ENCODE data around the gene TXNL4B.
"Not testable (repeated sequence)": the region's sequence is repeated elsewhere in the genome, so short reads cannot be mapped to it uniquely, and the experiment has no call there.

Gene TXNL4B

DNA sequence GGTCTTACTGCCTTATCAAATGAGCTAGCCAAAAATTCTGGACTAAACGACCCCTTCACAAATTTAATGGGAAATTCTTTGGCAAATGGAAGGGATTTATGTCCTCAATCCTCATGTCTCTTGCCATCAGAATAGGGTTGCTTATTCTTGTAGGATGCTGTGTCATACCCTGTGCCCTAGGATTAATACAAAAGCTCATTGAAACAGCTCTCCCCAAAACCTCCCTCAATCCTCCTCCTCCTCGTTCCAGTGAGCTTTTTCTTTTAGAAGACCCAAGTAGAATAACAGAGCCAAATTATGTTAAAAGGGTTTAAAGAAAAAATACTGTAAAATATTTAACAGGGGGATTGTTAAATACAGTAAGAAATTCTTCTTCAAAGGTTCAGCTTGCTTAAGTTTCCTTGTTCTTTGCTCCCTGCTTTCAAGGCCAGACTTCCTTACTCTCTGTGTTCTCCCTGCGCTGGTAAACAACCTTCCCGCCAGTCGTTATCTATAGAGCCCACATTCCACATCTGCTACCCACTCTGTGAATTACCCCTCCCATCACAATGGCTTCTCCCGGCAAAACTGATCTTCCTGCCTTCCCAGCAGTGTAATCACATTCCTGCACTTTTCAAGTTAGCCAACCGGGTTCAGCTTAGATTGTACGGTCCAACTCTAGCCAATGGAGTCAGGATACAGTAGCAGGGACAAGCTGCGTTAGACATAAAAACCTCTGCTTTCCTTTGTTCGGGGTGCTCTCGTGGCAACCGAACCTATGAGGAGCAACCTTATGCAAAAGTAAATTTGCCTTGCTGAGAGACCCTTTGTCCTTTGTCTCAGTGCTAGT is 20.7 kb downstream of the TXNL4B start:
- H3K27ac ChIP-seq (ENCODE audit: low read depth, low read length), result no peak overlapping the region

DNA sequence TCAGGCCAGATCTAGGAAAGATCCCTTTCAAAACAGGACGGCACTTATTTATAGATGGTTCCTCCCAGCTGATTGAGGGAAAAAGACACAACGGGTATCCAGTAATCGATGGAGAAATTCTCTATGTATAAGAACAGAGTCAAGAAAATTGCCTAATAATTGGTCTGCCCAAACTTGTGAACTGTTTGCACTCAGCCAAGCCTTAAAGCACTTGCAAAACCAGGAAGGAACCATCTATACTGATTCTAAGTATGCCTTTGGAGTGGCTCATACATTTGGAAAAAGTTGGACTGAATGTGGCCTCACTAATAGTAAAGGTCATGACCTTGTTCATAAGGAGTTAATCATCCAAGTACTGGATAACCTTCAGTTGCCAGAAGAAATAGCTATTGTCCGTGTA is 24.5 kb downstream of the TXNL4B start:
- Histone ChIP-seq H3K9ac (ENCODE audit: low read depth, low read length) (no peak overlapping the region), H3K27ac (ENCODE audit: low read depth, low read length) (no peak overlapping the region), H3K4me3 (ENCODE audit: low read length) (no peak overlapping the region), H3K36me3 (ENCODE audit: insufficient read depth, low read length) (no peaks in the 10 kb centered on the region), H3K9me3 (ENCODE audit: insufficient read depth, low read depth, low read length) (no peaks in the 10 kb centered on the region; the same call in 1 of the 2 replicates), H3K4me1 (ENCODE audit: insufficient read depth, low read length) (no peaks in the 10 kb centered on the region), H3K27me3 (ENCODE audit: insufficient read depth, low read length) (no peaks in the 10 kb centered on the region)
- WGBS, result 94% methylated on average over 4 of the region's 4 CpGs

More for the DNA sequence above, 20.7 kb downstream of the TXNL4B start:
- H3K9ac ChIP-seq (ENCODE audit: low read depth, low read length), result no peak overlapping the region
- no peaks in the 10 kb centered on the region for H3K27me3 ChIP-seq (ENCODE audit: insufficient read depth, low read length)
- H3K9me3 ChIP-seq (ENCODE audit: insufficient read depth, low read depth, low read length), result no peaks in the 10 kb centered on the region
- no peaks in the 10 kb centered on the region for H3K36me3 ChIP-seq (ENCODE audit: insufficient read depth, low read length)
- H3K4me1 ChIP-seq (ENCODE audit: insufficient read depth, low read length), result no peaks in the 10 kb centered on the region
- no peak overlapping the region for H3K4me3 ChIP-seq (ENCODE audit: low read length)
- 82% methylated on average over 11 of the region's 12 CpGs for WGBS

DNA sequence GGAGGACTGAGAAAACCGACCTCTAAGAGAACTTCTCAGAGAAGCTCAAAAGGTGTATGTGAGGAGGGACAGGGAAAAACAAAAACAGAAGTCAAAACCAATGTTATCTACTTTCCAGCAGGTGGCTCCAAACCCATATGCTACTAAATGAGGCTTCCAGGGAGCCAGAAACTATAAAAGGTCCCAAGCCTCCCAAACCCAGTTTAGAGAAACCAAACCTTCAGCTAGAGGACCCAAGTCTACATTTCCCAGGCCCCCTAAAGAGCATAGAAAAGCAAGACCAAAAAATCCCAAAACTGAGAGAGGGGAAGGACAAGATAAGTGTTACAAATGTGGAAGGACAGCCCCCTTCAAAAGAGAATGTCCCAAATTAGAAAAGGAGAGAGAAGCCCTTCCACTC is 26.7 kb downstream of the TXNL4B start:
- Histone ChIP-seq H3K4me1 (ENCODE audit: insufficient read depth, low read length) (no peaks in the 10 kb centered on the region), H3K27ac (ENCODE audit: low read depth, low read length) (no peak overlapping the region), H3K27me3 (ENCODE audit: insufficient read depth, low read length) (no peaks in the 10 kb centered on the region), H3K4me3 (ENCODE audit: low read length) (no peak overlapping the region), H3K9ac (ENCODE audit: low read depth, low read length) (no peak overlapping the region), H3K9me3 (ENCODE audit: insufficient read depth, low read depth, low read length) (no peaks in the 10 kb centered on the region; the same call in 1 of the 2 replicates), H3K36me3 (ENCODE audit: insufficient read depth, low read length) (no peaks in the 10 kb centered on the region)
- WGBS, result 18% methylated on average over 1 of the region's 1 CpG

DNA sequence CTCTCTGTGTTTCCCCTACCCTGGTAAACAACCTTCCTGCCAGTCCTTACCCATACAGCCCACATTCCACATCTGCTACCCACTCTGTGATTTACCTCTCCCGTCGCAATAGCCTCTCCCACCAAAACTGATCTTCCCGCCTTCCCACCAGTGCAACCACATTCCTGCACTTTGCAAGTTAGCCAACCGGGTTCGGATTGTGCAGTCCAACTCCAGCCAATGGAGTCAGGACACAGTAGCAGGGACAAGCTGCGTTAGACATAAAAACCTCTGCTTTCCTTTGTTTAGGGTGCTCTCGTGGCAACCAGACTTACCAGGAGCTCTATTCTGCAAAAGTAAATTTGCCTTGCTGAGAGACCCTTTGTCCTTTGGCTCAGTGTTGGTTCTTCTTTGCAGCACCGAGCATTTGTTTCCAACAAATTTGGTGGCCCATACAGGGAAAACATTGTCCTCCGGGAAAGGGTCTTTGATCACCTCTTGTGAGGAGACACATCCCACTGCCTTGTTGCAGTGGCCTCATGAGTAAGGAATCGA is 29.0 kb downstream of the TXNL4B start:
- Histone ChIP-seq H3K36me3 (ENCODE audit: insufficient read depth, low read length) (no peaks in the 10 kb centered on the region), H3K4me1 (ENCODE audit: insufficient read depth, low read length) (no peaks in the 10 kb centered on the region), H3K9ac (ENCODE audit: low read depth, low read length) (no peak overlapping the region), H3K4me3 (ENCODE audit: low read length) (no peak overlapping the region), H3K9me3 (ENCODE audit: insufficient read depth, low read depth, low read length) (no peaks in the 10 kb centered on the region; the same call in 1 of the 2 replicates), H3K27ac (ENCODE audit: low read depth, low read length) (no peak overlapping the region), H3K27me3 (ENCODE audit: insufficient read depth, low read length) (no peaks in the 10 kb centered on the region)
- WGBS, result 95% methylated on average over 10 of the region's 10 CpGs

DNA sequence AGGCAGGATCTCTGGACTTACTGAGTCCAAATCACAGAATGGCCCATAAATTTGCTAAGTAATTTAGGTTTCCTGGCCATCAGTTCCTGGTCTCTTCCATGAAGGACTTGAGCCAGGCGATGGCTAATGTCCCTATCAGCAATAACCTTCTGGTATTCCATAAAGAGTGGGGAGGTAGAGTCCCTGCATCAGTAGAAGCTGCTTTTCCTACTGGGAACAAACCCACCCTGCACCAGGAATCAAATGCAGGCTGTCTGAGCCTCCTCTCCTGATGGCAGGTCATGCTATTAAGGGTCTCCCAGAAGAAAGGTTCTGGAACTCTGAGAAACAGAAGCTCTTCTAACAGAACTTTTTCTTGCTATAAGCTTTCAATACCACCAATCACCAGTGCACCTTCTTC is 31.9 kb downstream of the TXNL4B start:
- Histone ChIP-seq H3K27ac (ENCODE audit: low read depth, low read length) (no peak overlapping the region), H3K4me1 (ENCODE audit: insufficient read depth, low read length) (no peaks in the 10 kb centered on the region), H3K9me3 (ENCODE audit: insufficient read depth, low read depth, low read length) (no peaks in the 10 kb centered on the region; the same call in 1 of the 2 replicates), H3K36me3 (ENCODE audit: insufficient read depth, low read length) (no peaks in the 10 kb centered on the region), H3K27me3 (ENCODE audit: insufficient read depth, low read length) (no peaks in the 10 kb centered on the region), H3K9ac (ENCODE audit: low read depth, low read length) (no peak overlapping the region), H3K4me3 (ENCODE audit: low read length) (no peak overlapping the region)
- WGBS, result 82% methylated on average over 1 of the region's 1 CpG

DNA sequence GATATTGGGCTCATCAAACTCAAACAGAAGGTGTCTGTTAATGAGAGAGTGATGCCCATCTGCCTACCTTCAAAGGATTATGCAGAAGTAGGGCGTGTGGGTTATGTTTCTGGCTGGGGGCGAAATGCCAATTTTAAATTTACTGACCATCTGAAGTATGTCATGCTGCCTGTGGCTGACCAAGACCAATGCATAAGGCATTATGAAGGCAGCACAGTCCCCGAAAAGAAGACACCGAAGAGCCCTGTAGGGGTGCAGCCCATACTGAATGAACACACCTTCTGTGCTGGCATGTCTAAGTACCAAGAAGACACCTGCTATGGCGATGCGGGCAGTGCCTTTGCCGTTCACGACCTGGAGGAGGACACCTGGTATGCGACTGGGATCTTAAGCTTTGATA is 33.0 kb downstream of the TXNL4B start:
- Histone ChIP-seq H3K4me1 (ENCODE audit: insufficient read depth, low read length) (no peaks in the 10 kb centered on the region), H3K4me3 (ENCODE audit: low read length) (no peak overlapping the region), H3K27ac (ENCODE audit: low read depth, low read length) (no peak overlapping the region), H3K9me3 (ENCODE audit: insufficient read depth, low read depth, low read length) (no peaks in the 10 kb centered on the region; the same call in 1 of the 2 replicates), H3K9ac (ENCODE audit: low read depth, low read length) (no peak overlapping the region), H3K27me3 (ENCODE audit: insufficient read depth, low read length) (no peaks in the 10 kb centered on the region), H3K36me3 (ENCODE audit: insufficient read depth, low read length) (no peaks in the 10 kb centered on the region)
- 92% methylated on average over 9 of the region's 9 CpGs for WGBS

DNA sequence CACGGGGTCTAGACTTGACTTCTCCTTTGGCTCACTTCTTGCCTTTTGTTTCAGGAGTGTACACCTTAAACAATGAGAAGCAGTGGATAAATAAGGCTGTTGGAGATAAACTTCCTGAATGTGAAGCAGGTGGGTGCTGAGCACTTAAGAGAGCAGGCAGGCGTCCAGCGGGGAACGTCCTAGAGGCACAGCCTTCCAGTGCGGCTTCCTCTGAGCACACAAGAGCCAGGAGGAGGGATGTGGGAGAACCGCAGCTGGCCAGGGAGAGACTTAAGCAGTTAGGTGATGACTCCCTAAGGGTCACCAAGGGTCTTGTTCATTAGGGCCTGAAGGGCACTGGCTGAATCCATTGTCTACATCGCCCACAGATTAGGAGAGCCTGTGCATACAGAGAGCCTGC is 34.4 kb downstream of the TXNL4B start:
- WGBS, result 87% methylated on average over 6 of the region's 7 CpGs

DNA sequence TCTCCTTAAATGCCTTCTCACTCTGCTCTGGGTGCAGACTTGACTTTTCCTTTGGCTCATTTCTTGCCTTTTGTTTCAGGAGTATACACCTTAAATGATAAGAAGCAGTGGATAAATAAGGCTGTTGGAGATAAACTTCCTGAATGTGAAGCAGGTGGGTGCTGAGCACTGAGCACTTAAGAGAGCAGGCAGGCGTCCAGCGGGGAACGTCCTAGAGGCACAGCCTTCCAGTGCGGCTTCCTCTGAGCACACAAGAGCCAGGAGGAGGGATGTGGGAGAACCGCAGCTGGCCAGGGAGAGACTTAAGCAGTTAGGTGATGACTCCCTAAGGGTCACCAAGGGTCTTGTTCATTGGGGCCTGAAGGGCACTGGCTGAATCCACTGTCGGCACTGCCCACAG is 36.1 kb downstream of the TXNL4B start:
- H3K27ac ChIP-seq (ENCODE audit: low read depth, low read length); H3K9ac ChIP-seq (ENCODE audit: low read depth, low read length); H3K9me3 ChIP-seq (ENCODE audit: insufficient read depth, low read depth, low read length); H3K27me3 ChIP-seq (ENCODE audit: insufficient read depth, low read length); H3K4me1 ChIP-seq (ENCODE audit: insufficient read depth, low read length); H3K4me3 ChIP-seq (ENCODE audit: low read length); H3K36me3 ChIP-seq (ENCODE audit: insufficient read depth, low read length): not testable (repeated sequence)
- WGBS, result 84% methylated on average over 2 of the region's 6 CpGs

More for the DNA sequence above, 34.4 kb downstream of the TXNL4B start:
- not testable (repeated sequence) for H3K36me3 ChIP-seq (ENCODE audit: insufficient read depth, low read length); H3K27ac ChIP-seq (ENCODE audit: low read depth, low read length); H3K4me3 ChIP-seq (ENCODE audit: low read length); H3K9me3 ChIP-seq (ENCODE audit: insufficient read depth, low read depth, low read length); H3K27me3 ChIP-seq (ENCODE audit: insufficient read depth, low read length); H3K9ac ChIP-seq (ENCODE audit: low read depth, low read length); H3K4me1 ChIP-seq (ENCODE audit: insufficient read depth, low read length)

DNA sequence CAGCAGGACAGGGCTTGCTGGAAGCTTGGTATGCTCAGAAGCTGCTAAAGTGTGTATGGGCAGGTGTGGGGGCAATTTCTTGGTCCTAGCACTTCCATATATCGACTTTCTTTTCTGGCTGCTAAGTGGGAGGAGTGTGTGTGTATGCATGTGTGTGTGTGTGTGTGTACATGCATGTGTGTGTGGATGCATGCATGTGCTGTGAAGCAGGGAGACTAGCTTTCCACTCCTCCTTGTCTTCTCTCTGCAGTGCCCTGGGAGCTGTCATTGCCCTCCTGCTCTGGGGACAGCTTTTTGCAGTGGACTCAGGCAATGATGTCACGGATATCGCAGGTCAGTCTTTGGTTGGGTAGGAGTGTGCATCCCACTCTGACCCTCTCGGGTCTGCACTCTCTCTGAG is 37.5 kb downstream of the TXNL4B start:
- Histone ChIP-seq H3K27me3 (ENCODE audit: insufficient read depth, low read length) (no peaks in the 10 kb centered on the region), H3K36me3 (ENCODE audit: insufficient read depth, low read length) (no peaks in the 10 kb centered on the region), H3K9ac (ENCODE audit: low read depth, low read length) (no peak overlapping the region), H3K4me3 (ENCODE audit: low read length) (no peak overlapping the region), H3K27ac (ENCODE audit: low read depth, low read length) (no peak overlapping the region), H3K9me3 (ENCODE audit: insufficient read depth, low read depth, low read length) (no peaks in the 10 kb centered on the region), H3K4me1 (ENCODE audit: insufficient read depth, low read length) (no peaks in the 10 kb centered on the region)
- 92% methylated on average over 4 of the region's 4 CpGs for WGBS

DNA sequence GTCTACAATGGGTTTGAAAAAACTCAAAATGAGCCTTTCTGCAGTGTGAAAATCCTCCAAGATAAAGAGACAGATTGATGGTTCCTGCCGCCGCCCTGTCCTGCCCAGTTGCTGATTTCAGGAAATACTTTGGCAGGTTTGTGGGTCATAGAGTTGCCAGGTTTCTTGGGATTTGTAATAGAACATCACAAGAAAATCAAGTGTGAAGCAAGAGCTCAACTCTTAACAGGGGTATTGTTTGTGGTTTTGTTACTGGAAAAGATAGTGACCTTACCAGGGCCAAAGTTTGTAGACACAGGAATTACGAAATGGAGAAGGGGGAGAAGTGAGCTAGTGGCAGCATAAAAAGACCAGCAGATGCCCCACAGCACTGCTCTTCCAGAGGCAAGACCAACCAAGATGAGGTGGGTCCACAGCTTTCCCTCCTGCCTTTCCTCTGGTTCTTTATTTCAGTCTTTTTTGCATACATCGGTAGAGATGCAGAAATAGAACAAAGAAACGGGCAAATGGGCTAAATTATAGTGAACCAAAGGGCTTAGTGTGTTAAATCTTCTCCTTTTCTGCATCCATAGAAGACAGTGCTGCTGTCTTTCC is 39.1 kb downstream of the TXNL4B start, which contains the start of gene HP:
TSS of gene HP (plus strand) at position 252 of the 594 bp plus-strand sequence. CDS start at position 400, 148 bp downstream.
- not testable (repeated sequence) for H3K9ac ChIP-seq (ENCODE audit: low read depth, low read length); H3K4me1 ChIP-seq (ENCODE audit: insufficient read depth, low read length); H3K4me3 ChIP-seq (ENCODE audit: low read length); H3K27ac ChIP-seq (ENCODE audit: low read depth, low read length); H3K36me3 ChIP-seq (ENCODE audit: insufficient read depth, low read length); H3K9me3 ChIP-seq (ENCODE audit: insufficient read depth, low read depth, low read length); H3K27me3 ChIP-seq (ENCODE audit: insufficient read depth, low read length)
- WGBS, result 84% methylated on average over 5 of the region's 5 CpGs

DNA sequence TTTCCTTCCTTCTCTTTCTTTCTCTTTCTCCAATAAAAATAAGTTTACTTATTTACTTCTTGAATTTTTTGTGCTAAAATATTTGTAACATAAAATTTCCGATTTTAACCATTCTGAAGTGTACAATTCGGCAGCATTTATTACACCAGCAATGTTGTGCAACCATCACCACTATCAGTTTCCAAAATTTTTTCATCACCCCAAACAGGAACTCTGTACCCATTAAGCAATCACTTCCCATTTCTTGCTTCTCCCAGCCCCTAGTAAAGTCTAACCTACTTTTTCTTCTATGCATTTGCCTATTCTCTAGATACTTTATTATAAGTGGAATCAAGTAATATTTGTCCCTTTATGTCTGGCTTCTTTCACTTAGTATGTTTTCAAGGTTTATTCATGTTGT is 41.6 kb downstream of the TXNL4B start:
- Histone ChIP-seq H3K27me3 (ENCODE audit: insufficient read depth, low read length) (no peaks in the 10 kb centered on the region), H3K36me3 (ENCODE audit: insufficient read depth, low read length) (no peaks in the 10 kb centered on the region), H3K9ac (ENCODE audit: low read depth, low read length) (no peak overlapping the region), H3K4me1 (ENCODE audit: insufficient read depth, low read length) (no peaks in the 10 kb centered on the region), H3K4me3 (ENCODE audit: low read length) (no peak overlapping the region), H3K9me3 (ENCODE audit: insufficient read depth, low read depth, low read length) (peaks cover 6% of the 10 kb centered on the region; the same call in 1 of the 2 replicates), H3K27ac (ENCODE audit: low read depth, low read length) (no peak overlapping the region)
- 88% methylated on average over 2 of the region's 2 CpGs for WGBS
